Ectodermal cell (in vitro differentiated cells): Measurements from ENCODE around the gene KIR3DL1.
"Not testable (repeated sequence)": the region's sequence is repeated elsewhere in the genome, so short reads cannot be mapped to it uniquely, and the experiment has no call there.

Experiments
- H3K27ac ChIP-seq: 2 replicates; pipeline ENCODE4 v1.7.0; 2013; ENCODE audit warnings: mild to moderate bottlenecking, low read depth, low read length; ENCODE audit not compliant: insufficient read depth, poor library complexity, severe bottlenecking
- H3K27me3 ChIP-seq: 2 replicates; pipeline ENCODE4 v1.7.0; 2013; ENCODE audit warnings: mild to moderate bottlenecking, low read length; ENCODE audit not compliant: insufficient read depth, control insufficient read depth, poor library complexity, severe bottlenecking
- H3K36me3 ChIP-seq: one replicate; pipeline ENCODE4 v1.7.0; 2013; ENCODE audit warnings: low read length; ENCODE audit not compliant: control insufficient read depth, insufficient read depth
- H3K4me1 ChIP-seq: one replicate; pipeline ENCODE4 v1.7.0; 2013; ENCODE audit warnings: low read length; ENCODE audit not compliant: control insufficient read depth, insufficient read depth
- H3K4me3 ChIP-seq: 2 replicates; pipeline ENCODE4 v1.7.0; 2013; ENCODE audit warnings: low read depth, low read length, control low read depth; ENCODE audit not compliant: insufficient read depth
- H3K9me3 ChIP-seq: 2 replicates; pipeline ENCODE4 v1.7.0; 2013; ENCODE audit warnings: mild to moderate bottlenecking, low read length, moderate library complexity; ENCODE audit not compliant: control insufficient read depth
- WGBS, 2 experiments: methylation state at CpG; one replicate each; pipeline ENCODE4 v1.1.7; 2013; ENCODE audit warnings: missing lambda C conversion rate in 2 of 2; 5-methylcytosine and 5-hydroxymethylcytosine counted together

Gene KIR3DL1

DNA sequence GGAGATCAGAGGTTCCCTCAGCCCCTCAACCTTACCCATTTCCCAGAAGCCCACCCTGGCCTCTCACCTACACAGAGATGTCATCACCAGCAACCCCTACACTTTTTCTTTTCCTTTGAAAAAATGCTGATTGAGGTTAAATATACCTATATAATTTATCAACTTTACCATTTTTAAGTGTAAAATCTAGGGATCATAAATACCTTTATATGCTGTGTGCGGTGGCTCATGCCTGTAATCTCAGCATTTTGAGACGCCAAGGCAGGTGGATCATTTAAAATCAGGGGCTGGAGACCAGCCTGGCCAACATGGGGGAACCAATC is 9.8 kb upstream of the KIR3DL1 start:
- H3K36me3 ChIP-seq = no peaks in the 10 kb centered on the region
- no peaks in the 10 kb centered on the region for H3K4me1 ChIP-seq

DNA sequence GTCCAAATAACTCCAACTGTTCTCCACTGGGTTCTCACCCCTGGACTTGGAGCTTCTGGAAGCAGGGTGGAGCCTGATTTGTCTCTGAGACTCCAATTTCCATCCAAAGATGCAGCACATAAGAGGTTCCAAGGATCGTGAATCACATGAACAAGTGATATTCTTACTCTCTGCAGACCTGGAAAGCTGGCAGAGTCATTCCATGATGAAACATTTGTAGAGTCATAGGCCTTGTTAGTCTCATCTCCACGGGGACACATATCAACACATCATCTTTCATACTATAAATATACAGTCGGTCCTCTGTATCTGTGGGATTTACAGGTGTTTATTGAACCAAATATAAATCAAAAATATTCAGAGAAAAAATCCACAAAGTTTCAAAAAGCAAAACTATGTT is 1.7 kb upstream of the KIR3DL1 start:
- H3K9me3 ChIP-seq = peaks cover 20% of the 10 kb centered on the region
- H3K4me3 ChIP-seq, H3K27me3 ChIP-seq, H3K36me3 ChIP-seq, H3K27ac ChIP-seq, H3K4me1 ChIP-seq: not testable (repeated sequence)
- 28 to 50% methylated on average over 2 of the region's 3 CpGs for WGBS, 2 experiments

More for the DNA sequence above, 9.8 kb upstream of the KIR3DL1 start:
- no peaks in the 10 kb centered on the region for H3K27me3 ChIP-seq
- H3K9me3 ChIP-seq = peaks cover 12% of the 10 kb centered on the region
- H3K4me3 ChIP-seq = no peak overlapping the region
- WGBS, 2 experiments = 65 to 68% methylated on average over 2 of the region's 2 CpGs
- no peak overlapping the region for H3K27ac ChIP-seq

DNA sequence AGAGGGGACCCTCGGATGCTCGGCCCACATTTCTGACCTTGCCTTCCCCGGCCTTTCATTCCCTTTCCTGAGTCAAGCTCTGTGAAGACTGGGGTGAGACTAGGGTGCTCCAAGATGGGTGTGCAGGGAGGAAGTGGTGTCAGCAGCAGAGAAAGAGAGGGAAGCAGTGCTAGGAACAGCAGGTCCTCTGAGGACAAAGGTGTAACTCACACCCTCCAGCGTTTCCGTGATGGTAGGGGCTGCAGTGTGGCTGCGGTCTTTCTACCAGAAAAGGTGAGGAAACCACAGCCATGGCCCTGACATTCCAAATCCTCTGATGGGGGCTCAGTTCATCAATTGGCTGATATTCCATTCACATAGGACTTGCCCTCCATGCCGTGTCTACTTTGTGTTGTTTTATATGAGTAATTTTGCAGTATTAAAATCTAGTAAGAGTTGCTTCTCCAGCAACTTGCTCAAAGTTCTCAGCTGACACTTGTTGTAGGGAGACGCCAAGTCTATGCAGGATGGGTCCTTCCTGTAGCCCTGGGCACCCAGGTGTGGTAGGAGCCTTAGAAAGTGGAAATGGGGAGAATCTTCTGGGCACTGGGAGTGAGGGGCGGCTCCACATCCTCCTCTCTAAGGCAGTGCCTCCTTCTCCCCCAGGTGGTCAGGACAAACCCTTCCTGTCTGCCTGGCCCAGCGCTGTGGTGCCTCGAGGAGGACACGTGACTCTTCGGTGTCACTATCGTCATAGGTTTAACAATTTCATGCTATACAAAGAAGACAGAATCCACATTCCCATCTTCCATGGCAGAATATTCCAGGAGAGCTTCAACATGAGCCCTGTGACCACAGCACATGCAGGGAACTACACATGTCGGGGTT is 1.6 kb downstream of the KIR3DL1 start:
- Histone ChIP-seq H3K27ac (no peak overlapping the region), H3K4me3 (no peak overlapping the region), H3K27me3 (no peaks in the 10 kb centered on the region), H3K36me3 (no peaks in the 10 kb centered on the region), H3K9me3 (peaks cover 21% of the 10 kb centered on the region), H3K4me1 (no peaks in the 10 kb centered on the region)
- 78 to 80% methylated on average over 15 of the region's 15 CpGs for WGBS, 2 experiments

DNA sequence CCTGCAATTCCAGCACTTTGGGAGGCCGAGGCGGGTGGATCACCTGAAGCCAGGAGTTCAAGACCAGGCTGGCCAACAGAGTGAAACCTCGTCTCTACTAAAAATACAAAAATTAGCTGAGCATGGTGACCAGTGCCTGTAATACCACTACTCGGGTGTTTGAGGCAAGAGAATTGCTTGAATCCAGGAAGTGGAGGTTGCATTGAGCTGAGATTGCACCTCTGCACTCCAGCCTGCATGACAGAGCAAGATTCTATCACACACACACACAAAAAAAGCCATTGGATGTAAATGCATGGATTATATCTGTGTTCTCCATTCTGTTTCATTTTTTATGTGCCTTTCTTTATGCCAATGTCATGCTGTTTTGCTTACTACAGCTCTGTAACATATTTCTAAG is 8.1 kb downstream of the KIR3DL1 start:
- H3K4me1 ChIP-seq, H3K27me3 ChIP-seq, H3K4me3 ChIP-seq, H3K9me3 ChIP-seq, H3K36me3 ChIP-seq, H3K27ac ChIP-seq: not testable (repeated sequence)
- 56 to 66% methylated on average over 4 of the region's 4 CpGs for WGBS, 2 experiments

DNA sequence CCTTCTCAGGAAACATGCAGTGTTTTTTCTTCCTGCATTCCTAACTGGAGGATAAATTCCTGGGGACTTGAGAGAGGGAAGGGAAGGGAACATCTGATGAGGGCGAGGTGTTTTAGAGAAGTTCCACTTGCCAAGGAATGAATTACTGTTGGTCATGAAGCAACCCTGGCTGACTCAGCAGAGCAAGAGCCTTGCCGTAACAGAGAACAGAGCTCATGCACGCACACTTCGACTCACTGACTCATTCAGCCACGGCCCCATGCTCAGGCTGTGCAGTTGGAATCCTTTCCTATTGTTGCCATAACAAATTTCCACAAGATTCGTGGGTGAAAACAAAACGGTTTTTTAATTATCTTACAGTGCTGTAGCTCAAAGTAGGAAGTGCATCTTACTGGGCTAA is 9.1 kb downstream of the KIR3DL1 start:
- WGBS, 2 experiments = 69 to 71% methylated on average over 5 of the region's 7 CpGs
- H3K4me1 ChIP-seq, H3K36me3 ChIP-seq, H3K4me3 ChIP-seq, H3K27me3 ChIP-seq, H3K9me3 ChIP-seq, H3K27ac ChIP-seq: not testable (repeated sequence)

DNA sequence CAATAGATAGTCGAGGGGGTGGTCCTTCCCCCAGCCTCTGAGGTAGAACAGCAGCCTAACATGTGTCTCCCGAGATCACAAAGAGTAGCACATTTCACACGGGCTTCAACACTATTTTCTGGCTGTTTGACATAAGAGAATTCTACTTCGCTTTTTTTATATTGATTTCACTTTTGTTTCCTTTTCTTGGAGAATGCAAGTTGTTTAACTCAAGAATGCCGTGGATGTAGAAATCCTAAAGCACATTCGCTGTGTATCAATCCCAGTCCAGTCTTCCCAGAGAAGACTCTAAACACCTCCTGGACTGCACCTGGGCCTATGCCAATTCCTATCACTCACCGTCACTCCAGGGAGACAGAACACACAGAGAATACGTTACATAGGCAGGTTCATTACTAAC is 11.8 kb downstream of the KIR3DL1 start:
- not testable (repeated sequence) for H3K36me3 ChIP-seq, H3K9me3 ChIP-seq, H3K27ac ChIP-seq, H3K4me3 ChIP-seq, H3K4me1 ChIP-seq, H3K27me3 ChIP-seq
- 76% methylated on average over 6 to 7 of the region's 8 CpGs for WGBS, 2 experiments

DNA sequence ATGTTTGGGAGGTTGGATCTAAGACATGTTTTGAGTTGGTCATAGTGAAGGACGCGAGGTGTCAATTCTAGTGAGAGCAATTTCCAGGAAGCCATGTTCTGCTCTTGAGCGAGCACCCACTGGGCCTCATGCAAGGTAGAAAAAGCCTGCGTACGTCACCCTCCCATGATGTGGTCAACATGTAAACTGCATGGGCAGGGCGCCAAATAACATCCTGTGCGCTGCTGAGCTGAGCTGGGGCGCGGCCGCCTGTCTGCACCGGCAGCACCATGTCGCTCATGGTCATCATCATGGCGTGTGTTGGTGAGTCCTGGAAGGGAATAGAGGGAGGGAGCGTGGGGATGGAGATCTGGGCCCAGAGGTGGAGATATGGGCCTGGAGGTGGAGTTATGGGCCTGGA is 16.2 kb downstream of the KIR3DL1 start, which contains the start of gene KIR2DS4:
TSS of gene KIR2DS4 (plus strand) at position 181 of the 400 bp plus-strand sequence.
- H3K27ac ChIP-seq, H3K4me3 ChIP-seq, H3K36me3 ChIP-seq, H3K27me3 ChIP-seq, H3K4me1 ChIP-seq, H3K9me3 ChIP-seq: not testable (repeated sequence)
- WGBS, 2 experiments = 85 to 87% methylated on average over 14 of the region's 14 CpGs

DNA sequence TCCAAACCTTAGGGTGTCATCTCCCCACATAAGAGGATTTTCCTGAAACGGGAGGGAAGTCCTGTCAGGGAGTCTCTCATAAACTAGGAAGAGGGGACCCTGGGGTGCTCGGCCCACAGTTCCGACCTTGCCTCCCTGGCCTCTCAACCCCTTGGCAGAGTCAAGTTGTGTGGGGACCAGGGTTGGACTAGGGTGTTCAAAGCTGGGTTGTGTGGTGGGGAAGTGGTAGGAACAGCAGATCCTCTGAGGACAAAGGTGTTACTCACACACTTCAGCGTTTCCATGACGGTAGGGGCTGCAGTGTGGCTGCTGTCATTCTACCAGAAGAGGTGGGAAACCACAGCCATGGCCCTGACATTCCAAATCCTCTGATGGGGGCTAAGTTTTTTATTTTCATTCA is 18.9 kb downstream of the KIR3DL1 start:
- 83 to 93% methylated on average over 5 of the region's 5 CpGs for WGBS, 2 experiments
- not testable (repeated sequence) for H3K4me1 ChIP-seq, H3K4me3 ChIP-seq, H3K27ac ChIP-seq, H3K36me3 ChIP-seq, H3K27me3 ChIP-seq, H3K9me3 ChIP-seq

DNA sequence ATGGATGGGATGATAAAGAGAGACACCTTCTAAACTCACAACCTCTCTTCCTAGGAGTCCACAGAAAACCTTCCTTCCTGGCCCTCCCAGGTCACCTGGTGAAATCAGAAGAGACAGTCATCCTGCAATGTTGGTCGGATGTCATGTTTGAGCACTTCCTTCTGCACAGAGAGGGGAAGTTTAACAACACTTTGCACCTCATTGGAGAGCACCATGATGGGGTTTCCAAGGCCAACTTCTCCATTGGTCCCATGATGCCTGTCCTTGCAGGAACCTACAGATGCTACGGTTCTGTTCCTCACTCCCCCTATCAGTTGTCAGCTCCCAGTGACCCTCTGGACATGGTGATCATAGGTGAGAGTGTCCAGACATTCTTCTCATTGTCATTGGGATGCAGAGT is 21.3 kb downstream of the KIR3DL1 start:
- not testable (repeated sequence) for H3K9me3 ChIP-seq, H3K27ac ChIP-seq, H3K4me3 ChIP-seq, H3K4me1 ChIP-seq, H3K27me3 ChIP-seq, H3K36me3 ChIP-seq
- 68 to 78% methylated on average over 2 of the region's 2 CpGs for WGBS, 2 experiments

DNA sequence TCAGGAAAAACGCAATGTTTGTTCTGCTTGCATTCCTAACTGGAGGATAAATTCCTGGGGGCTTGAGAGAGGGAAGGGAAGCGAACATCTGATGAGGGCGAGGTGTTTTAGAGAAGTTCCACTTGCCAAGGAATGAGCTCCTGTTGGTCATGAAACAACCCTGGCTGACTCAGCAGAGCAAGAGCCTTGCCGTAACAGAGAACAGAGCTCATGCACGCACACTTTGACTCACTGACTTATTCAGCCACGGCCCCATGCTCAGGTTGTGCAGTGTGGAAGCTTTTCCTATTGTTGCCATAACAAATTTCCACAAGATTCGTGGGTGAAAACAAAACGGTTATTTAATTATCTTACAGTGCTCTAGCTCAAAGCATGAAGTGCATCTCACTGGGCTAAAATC is 26.9 kb downstream of the KIR3DL1 start:
- H3K36me3 ChIP-seq, H3K9me3 ChIP-seq, H3K27ac ChIP-seq, H3K4me3 ChIP-seq, H3K27me3 ChIP-seq, H3K4me1 ChIP-seq: not testable (repeated sequence)
- 69 to 70% methylated on average over 8 of the region's 8 CpGs for WGBS, 2 experiments
